ENCODE data around the gene REV1. TPM values are rescaled to one million over a fixed set of nuclear protein-coding genes. Genes with fewer than 3 reads are reported as not detected.

Gene REV1
- total RNA-seq, 2 experiments from 2014 or later: 39.4 to 42.1 TPM

DNA sequence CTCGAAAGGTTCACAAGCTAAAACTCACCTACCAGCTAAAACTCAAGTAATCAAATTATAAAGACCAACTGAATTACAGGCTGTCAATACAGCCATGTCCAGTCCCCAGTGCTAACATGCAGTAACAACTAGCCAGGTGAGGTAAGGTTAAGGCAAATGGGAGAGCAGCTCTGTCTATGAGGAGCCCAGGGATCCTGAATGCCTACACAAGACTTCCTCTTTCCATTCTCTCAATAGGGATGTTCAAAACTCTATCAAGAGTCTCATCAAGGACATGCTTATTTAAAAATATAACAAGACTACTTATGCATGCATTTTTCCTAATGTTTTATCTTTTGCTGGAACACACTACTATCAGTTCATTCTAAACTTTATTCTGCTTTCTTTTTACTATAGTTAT, 20.4 kb downstream of the REV1 start:
- H3K27me3 Mint-ChIP-seq (ENCODE audit: low read depth): no peaks in the 10 kb centered on the region
- ATAC-seq (no peak), DNase-seq (no peak)
- H3K36me3 Mint-ChIP-seq (ENCODE audit: low read depth): peaks cover 2% of the 10 kb centered on the region
- H3K4me3 Mint-ChIP-seq: no peak overlapping the region
- ChIA-PET POLR2A (no interaction called here), CTCF (no interaction called here)
- peaks cover 4% of the 10 kb centered on the region for H3K4me1 Mint-ChIP-seq (ENCODE audit: low read depth)
- no peak overlapping the region for H3K27ac Mint-ChIP-seq
- H3K9me3 Mint-ChIP-seq (ENCODE audit: insufficient read depth): no peaks in the 10 kb centered on the region

DNA sequence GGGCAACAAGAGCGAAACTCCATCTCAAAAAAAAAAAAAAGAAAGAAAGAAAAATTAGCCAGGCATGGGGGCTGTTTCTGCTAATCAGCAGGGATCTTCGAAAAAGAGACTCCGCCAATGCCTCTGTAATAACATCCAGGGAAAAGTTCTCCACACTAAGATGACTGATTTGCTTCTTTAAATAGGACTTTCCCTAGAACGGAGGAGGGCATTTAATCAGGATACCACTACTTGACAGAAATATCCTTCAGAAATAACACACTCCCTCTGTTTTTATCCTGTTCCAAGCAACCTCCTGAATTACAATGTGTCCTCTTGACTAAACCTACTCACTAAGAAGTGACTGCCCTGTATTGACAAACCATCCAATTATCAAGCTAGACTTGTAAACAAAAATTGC, 21.7 kb downstream of the REV1 start:
- H3K9me3 Mint-ChIP-seq (ENCODE audit: insufficient read depth): no peaks in the 10 kb centered on the region
- ChIA-PET CTCF (no interaction called here), POLR2A (no interaction called here)
- H3K27me3 Mint-ChIP-seq (ENCODE audit: low read depth): no peaks in the 10 kb centered on the region
- no peak overlapping the region for H3K4me3 Mint-ChIP-seq
- DNase-seq (no peak), ATAC-seq (no peak)
- H3K36me3 Mint-ChIP-seq (ENCODE audit: low read depth): peaks cover 5% of the 10 kb centered on the region
- no peaks in the 10 kb centered on the region for H3K4me1 Mint-ChIP-seq (ENCODE audit: low read depth)
- no peak overlapping the region for H3K27ac Mint-ChIP-seq

DNA sequence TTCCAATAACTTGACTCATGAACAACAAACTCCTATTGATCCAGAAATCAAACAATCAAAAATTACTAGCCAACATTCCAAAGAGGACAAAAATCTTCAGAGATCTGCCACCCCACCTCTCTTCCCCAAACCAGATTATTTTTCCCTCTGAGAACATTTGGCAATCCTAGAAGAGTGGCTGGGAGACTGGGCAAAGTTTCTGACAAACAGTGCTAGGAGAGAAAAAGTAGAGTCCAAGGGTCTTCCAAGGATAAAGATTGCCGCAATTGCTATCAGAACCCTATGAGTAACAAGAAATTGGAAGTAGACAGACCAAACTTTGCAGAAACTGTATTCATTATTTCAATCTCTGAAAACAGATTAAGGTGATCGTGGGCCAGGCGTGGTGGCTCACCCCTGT, 22.4 kb downstream of the REV1 start:
- CTCF ChIA-PET: no interaction called here
- ATAC-seq (no peak), DNase-seq (no peak)
- Mint-ChIP-seq H3K4me1 (ENCODE audit: low read depth) (no peaks in the 10 kb centered on the region), H3K27ac (no peak overlapping the region), H3K36me3 (ENCODE audit: low read depth) (peaks cover 7% of the 10 kb centered on the region), H3K4me3 (no peak overlapping the region), H3K9me3 (ENCODE audit: insufficient read depth) (no peaks in the 10 kb centered on the region), H3K27me3 (ENCODE audit: low read depth) (no peaks in the 10 kb centered on the region)
- POLR2A ChIA-PET: no interaction called here

DNA sequence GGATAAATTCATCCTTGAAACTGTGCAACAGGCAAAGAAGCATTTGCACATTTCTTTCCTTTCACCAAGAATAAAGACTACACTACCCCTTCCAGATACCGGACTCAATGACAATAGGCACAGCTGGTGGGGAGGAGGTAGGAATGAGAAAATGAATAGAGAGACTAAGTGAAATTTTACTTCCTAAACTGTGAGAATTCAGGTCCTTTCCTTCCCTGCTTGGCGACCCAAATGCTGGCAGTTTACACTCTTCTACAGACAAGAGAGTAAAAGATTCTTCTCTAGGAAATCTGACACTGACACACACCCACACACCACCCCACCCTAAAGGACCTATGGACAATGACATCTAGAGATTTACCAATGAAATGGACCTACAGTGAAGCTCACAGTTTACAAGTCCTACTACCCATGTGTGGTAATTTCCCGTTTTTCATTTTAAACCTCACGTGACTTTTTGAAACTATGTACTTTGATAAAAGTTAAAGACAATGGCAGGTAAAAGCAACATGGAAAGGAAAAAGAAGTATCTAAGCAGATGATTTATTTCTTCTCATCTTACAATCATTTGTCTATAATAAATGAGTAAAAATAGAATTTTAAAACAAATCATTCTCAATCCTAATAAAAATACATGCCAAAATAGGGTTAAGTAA, 27.9 kb downstream of the REV1 start:
- Mint-ChIP-seq H3K9me3 (ENCODE audit: insufficient read depth) (peaks cover 7% of the 10 kb centered on the region), H3K4me3 (no peak overlapping the region), H3K27ac (no peak overlapping the region), H3K36me3 (ENCODE audit: low read depth) (peaks cover 42% of the 10 kb centered on the region), H3K4me1 (ENCODE audit: low read depth) (no peaks in the 10 kb centered on the region), H3K27me3 (ENCODE audit: low read depth) (no peaks in the 10 kb centered on the region)
- ATAC-seq (no peak), DNase-seq (no peak)
- CTCF ChIA-PET: interaction anchor here (0.6 to 1.0 kb wide), 2 partner anchors 12 to 858 kb away, joined by 3 read pairs; no protein-coding TSS in a partner anchor
- POLR2A ChIA-PET: no interaction called here

DNA sequence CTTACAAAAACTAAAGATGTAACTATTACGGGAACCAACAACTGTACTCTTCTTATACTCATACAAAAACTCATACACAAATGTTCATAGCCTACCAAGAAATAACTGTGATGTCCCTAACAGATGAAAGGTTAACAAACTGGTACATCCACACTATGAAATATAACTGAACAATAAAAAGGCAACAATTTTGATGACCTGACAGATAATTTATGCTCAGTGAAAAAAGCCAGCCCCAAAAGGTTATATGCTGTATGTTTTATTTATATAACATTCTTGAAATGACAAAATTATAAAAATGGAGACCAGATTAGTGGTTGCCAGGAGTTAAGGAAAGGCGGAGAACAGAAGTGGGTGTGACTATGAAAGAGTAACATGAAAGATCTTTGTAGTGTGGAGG, 31.3 kb downstream of the REV1 start:
- no peak overlapping the region for H3K4me3 Mint-ChIP-seq
- peaks cover 7% of the 10 kb centered on the region for H3K9me3 Mint-ChIP-seq (ENCODE audit: insufficient read depth)
- no peak overlapping the region for H3K27ac Mint-ChIP-seq
- no peak for DNase-seq
- ATAC-seq: no peak
- ChIA-PET POLR2A (no interaction called here), CTCF (no interaction called here)
- H3K4me1 Mint-ChIP-seq (ENCODE audit: low read depth): peaks cover 8% of the 10 kb centered on the region
- H3K36me3 Mint-ChIP-seq (ENCODE audit: low read depth): peaks cover 57% of the 10 kb centered on the region
- no peaks in the 10 kb centered on the region for H3K27me3 Mint-ChIP-seq (ENCODE audit: low read depth)

DNA sequence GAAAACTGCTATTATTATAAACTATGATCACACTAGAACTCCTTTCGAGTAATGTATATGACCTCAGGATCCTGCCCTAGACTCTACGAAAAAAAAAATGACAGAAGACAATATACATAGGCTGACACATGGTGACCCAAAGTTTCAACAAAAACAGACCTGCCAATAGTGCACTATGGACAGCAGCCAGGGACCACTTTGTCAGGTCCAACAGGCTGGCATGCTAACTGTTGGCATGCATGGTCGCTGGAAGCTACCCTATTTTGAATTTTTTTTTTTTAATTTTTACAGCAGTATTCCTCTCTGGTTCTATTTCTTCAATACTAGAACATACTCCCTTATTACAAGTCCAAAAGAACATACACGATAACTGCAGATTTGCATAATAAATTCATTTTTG, 38.1 kb downstream of the REV1 start:
- ATAC-seq (no peak), DNase-seq (no peak)
- ChIA-PET CTCF (interaction anchor here (1.7 kb wide), 1 partner anchor 38 kb away, joined by 3 read pairs; the partner anchor contains the start of gene REV1), POLR2A (no interaction called here)
- no peak overlapping the region for H3K4me3 Mint-ChIP-seq
- H3K27me3 Mint-ChIP-seq (ENCODE audit: low read depth): no peaks in the 10 kb centered on the region
- H3K27ac Mint-ChIP-seq: no peak overlapping the region
- H3K4me1 Mint-ChIP-seq (ENCODE audit: low read depth): peaks cover 8% of the 10 kb centered on the region
- no peaks in the 10 kb centered on the region for H3K9me3 Mint-ChIP-seq (ENCODE audit: insufficient read depth)
- peaks cover 37% of the 10 kb centered on the region for H3K36me3 Mint-ChIP-seq (ENCODE audit: low read depth)

DNA sequence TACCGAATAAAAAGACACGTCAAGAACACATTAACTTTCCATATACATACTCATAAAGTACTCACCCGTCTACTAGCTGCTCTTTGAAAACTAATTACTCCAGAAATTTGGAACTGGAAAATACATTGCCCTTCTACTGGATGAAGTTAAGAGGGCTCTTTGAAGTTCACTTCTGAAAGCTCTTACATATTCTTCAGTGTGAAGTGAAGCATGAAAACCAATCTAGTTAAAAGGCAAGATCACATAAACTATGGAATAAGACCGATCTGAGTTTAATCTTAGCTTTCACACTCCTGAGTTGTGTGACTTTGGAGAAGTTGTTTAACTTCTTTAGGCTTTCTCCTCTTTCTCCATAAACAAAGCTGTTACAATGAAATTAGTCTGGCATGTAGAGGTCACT, 38.5 kb downstream of the REV1 start:
- DNase-seq (no peak), ATAC-seq (no peak)
- H3K27me3 Mint-ChIP-seq (ENCODE audit: low read depth): no peaks in the 10 kb centered on the region
- no peak overlapping the region for H3K4me3 Mint-ChIP-seq
- peaks cover 8% of the 10 kb centered on the region for H3K4me1 Mint-ChIP-seq (ENCODE audit: low read depth)
- no peaks in the 10 kb centered on the region for H3K9me3 Mint-ChIP-seq (ENCODE audit: insufficient read depth)
- CTCF ChIA-PET: interaction anchor here (1.7 kb wide), 1 partner anchor 39 kb away, joined by 3 read pairs; the partner anchor contains the start of gene REV1
- H3K27ac Mint-ChIP-seq: no peak overlapping the region
- POLR2A ChIA-PET: no interaction called here
- H3K36me3 Mint-ChIP-seq (ENCODE audit: low read depth): peaks cover 36% of the 10 kb centered on the region

DNA sequence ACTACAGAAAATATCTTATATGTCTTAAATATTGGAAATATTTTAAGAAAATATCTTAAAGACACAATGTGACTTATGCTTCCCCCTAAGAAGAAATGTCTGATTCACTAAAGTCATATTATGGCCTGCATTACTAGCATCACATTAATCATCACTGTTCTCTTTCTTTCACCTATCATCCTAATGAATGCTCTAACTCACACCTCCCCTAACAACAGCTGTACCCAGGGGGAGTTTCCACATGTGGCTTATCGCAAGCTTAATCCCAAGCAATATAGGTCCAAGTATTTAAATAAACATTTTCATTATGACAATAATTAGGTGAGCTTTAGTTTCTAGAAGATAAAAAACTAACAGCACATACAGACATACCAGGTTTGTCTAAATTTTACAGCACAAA, 39.6 kb downstream of the REV1 start:
- DNase-seq (no peak), ATAC-seq (no peak)
- Mint-ChIP-seq H3K4me1 (ENCODE audit: low read depth) (peaks cover 6% of the 10 kb centered on the region), H3K27ac (no peak overlapping the region), H3K4me3 (no peak overlapping the region), H3K36me3 (ENCODE audit: low read depth) (peaks cover 29% of the 10 kb centered on the region), H3K27me3 (ENCODE audit: low read depth) (no peaks in the 10 kb centered on the region), H3K9me3 (ENCODE audit: insufficient read depth) (no peaks in the 10 kb centered on the region)
- CTCF ChIA-PET: interaction anchor here (1.7 kb wide), 1 partner anchor 40 kb away, joined by 3 read pairs; the partner anchor contains the start of gene REV1
- POLR2A ChIA-PET: no interaction called here

DNA sequence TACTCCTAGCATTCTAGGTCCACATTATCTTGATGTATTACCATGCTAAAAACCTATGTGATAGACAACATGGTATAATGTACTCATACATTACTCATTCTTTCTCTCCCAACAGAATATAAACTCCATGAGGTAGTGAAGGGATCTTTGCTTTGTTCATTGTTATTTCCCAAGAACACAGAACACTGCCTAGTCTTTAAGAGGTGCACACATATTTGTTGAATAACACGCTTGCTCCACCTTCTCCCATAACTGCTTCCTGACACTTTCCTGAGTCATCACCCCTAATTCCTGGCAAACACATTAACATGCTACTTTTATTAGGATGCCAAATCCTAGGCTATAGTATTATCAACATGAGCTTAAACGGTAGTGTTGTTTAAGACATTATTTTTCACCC, 41.3 kb downstream of the REV1 start:
- ATAC-seq (no peak), DNase-seq (no peak)
- no peak overlapping the region for H3K27ac Mint-ChIP-seq
- no peak overlapping the region for H3K4me3 Mint-ChIP-seq
- no peaks in the 10 kb centered on the region for H3K27me3 Mint-ChIP-seq (ENCODE audit: low read depth)
- CTCF ChIA-PET: no interaction called here
- POLR2A ChIA-PET: no interaction called here
- no peaks in the 10 kb centered on the region for H3K9me3 Mint-ChIP-seq (ENCODE audit: insufficient read depth)
- H3K4me1 Mint-ChIP-seq (ENCODE audit: low read depth): peaks cover 12% of the 10 kb centered on the region
- peaks cover 24% of the 10 kb centered on the region for H3K36me3 Mint-ChIP-seq (ENCODE audit: low read depth)

DNA sequence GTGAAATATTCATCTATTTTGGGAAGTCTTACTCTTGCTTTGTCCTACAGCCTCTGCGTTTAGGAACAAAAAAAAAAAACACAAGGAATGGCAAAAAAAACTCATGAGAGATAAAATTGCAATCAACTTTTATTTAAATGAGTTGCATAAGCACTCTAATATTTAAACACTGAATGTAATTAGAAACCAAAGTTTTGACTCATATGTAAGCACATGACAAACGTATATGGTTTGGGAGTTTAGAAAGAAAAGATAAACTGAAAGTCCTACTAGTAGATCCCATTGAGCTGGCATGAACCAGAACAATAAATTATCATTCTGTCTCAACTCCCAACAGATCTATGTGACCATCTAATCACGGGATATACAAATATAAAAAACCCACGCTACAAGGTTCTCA, 44.8 kb downstream of the REV1 start:
- no peak for DNase-seq
- ATAC-seq: no peak
- POLR2A ChIA-PET: no interaction called here
- Mint-ChIP-seq H3K9me3 (ENCODE audit: insufficient read depth) (no peaks in the 10 kb centered on the region), H3K4me3 (no peak overlapping the region), H3K4me1 (ENCODE audit: low read depth) (peaks cover 13% of the 10 kb centered on the region), H3K27ac (no peak overlapping the region), H3K27me3 (ENCODE audit: low read depth) (no peaks in the 10 kb centered on the region), H3K36me3 (ENCODE audit: low read depth) (peaks cover 20% of the 10 kb centered on the region)
- CTCF ChIA-PET: no interaction called here

DNA sequence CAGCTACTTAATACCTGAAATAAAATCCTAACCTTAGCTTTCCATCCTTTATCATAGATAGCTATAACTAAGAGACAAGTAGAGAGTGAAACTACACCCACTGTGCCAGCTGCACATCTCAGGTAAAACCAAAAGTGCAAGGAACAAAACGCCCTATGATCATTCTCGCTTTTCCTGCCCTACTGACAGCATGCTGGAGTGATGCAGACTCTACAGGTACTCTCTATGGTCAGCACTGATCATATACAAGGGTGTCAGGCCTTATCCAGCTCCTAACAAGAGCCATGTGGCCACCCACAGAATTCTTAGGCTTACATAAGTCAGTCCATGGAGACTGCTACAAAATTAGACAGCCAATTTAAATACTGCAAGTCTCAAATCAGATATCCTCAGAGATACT, 45.6 kb downstream of the REV1 start:
- Mint-ChIP-seq H3K9me3 (ENCODE audit: insufficient read depth) (no peaks in the 10 kb centered on the region), H3K4me1 (ENCODE audit: low read depth) (peaks cover 17% of the 10 kb centered on the region), H3K36me3 (ENCODE audit: low read depth) (peaks cover 21% of the 10 kb centered on the region), H3K27ac (no peak overlapping the region), H3K27me3 (ENCODE audit: low read depth) (no peaks in the 10 kb centered on the region), H3K4me3 (no peak overlapping the region)
- ChIA-PET POLR2A (no interaction called here), CTCF (interaction anchor here (1.0 kb wide), 1 partner anchor 10 kb away, joined by 3 read pairs; no protein-coding TSS in a partner anchor)
- DNase-seq (no peak), ATAC-seq (no peak)

DNA sequence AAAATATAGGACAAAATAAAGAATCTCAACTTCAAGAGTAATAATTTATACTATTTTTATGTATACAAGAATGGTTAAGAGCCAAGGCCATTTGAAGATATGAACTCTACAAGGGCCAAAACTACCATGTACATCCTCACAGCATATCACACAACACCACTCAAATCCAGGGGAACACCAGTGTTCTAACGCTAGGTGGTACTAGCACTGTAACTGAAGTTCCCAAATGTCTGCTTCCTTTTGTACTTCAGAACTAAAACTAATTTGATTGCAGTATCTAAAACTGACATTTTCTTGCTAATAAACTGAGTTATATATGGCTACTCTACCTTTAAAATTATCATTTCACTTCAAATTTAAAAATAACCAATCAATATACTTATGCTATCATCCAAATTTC, 47.0 kb downstream of the REV1 start:
- Mint-ChIP-seq H3K4me1 (ENCODE audit: low read depth) (peaks cover 17% of the 10 kb centered on the region), H3K9me3 (ENCODE audit: insufficient read depth) (no peaks in the 10 kb centered on the region), H3K4me3 (no peak overlapping the region), H3K36me3 (ENCODE audit: low read depth) (peaks cover 27% of the 10 kb centered on the region), H3K27ac (no peak overlapping the region), H3K27me3 (ENCODE audit: low read depth) (no peaks in the 10 kb centered on the region)
- ChIA-PET CTCF (no interaction called here), POLR2A (no interaction called here)
- no peak for DNase-seq
- ATAC-seq: no peak

DNA sequence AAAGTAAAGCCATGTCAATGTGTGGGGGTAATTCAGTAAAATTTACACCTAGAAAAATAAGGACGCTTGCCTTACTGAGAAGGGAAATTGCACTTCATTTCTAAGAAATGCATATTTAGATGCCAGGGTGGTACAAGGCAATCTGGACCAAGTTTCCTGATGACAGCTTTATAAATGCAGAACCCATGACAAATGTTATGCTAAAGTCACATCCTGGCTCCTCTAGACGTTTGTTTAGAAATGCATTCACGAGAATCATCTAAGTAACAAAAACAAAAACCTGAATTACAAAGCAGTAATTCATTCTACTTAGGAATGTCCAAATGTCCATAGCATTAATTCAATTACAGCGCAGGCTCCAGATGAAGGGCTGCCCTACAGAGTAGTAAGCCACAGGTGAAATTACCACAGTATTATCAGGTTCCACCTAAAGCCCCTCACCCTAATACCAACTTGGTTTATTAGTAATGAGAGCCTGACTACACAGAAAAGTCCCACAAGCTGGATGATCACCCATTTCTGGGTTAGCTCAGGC, 49.8 kb downstream of the REV1 start:
- peaks cover 25% of the 10 kb centered on the region for H3K36me3 Mint-ChIP-seq (ENCODE audit: low read depth)

More for the DNA sequence above, 49.8 kb downstream of the REV1 start:
- no peak overlapping the region for H3K27ac Mint-ChIP-seq
- ATAC-seq (no peak), DNase-seq (no peak)
- POLR2A ChIA-PET: no interaction called here
- CTCF ChIA-PET: interaction anchor here (0.8 kb wide), 1 partner anchor 19 kb away, joined by 3 read pairs; no protein-coding TSS in a partner anchor
- H3K4me3 Mint-ChIP-seq: no peak overlapping the region
- no peaks in the 10 kb centered on the region for H3K27me3 Mint-ChIP-seq (ENCODE audit: low read depth)
- no peaks in the 10 kb centered on the region for H3K9me3 Mint-ChIP-seq (ENCODE audit: insufficient read depth)
- peaks cover 13% of the 10 kb centered on the region for H3K4me1 Mint-ChIP-seq (ENCODE audit: low read depth)
